ENCODE measurements around the gene BLCAP.

GRCh38 chr20:37558779-37559178 is 31.1 kb upstream of the BLCAP start:
- no peak for TF ChIP-seq CTCF (IDR thresholded peaks at IDR 0.05; ENCODE audit: low read depth, low read length, poor library complexity, severe bottlenecking)
- TF ChIP-seq EZH2phosphoT487 (IDR thresholded peaks at IDR 0.05; ENCODE audit: borderline replicate concordance, low read length), result no peak
